Activated gamma-delta T cell treated with Interleukin-2 at 50 U/mL for 16 hours (primary cell): ENCODE measurements around the gene PDIA6.
"Not testable (repeated sequence)": the region's sequence is repeated elsewhere in the genome, so short reads cannot be mapped to it uniquely, and the experiment has no call there.

Source experiments
- DNase-seq: peaks from one replicate; pipeline ENCODE4 v3.0.0-alpha.2; 2020

Gene PDIA6

GRCh38 chr2:10806543-10806942, 6.0 kb downstream of the PDIA6 start:
- DNase-seq: no peak

DNA sequence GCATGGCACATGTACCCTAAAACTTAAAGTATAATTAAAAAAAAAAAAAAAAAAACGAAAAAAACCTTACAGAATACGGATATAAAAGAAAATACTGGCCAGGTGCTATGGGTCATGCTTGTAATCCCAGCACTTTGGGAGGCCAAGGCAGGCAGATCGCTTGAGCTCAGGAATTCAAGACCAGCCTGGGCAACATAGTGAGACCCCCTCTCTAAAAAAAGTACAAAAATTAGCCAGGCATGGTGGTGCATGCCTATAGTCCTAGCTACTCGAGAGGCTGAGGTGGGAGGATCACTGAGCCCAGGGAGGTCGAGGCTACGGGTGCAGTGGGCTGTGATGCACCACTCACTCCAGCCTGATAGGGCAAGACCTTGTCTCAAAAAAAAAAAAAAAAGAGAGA, 6.6 kb downstream of the PDIA6 start:
- not testable (repeated sequence) for DNase-seq

GRCh38 chr2:10802657-10803056, 9.9 kb downstream of the PDIA6 start:
- DNase-seq: no peak

DNA sequence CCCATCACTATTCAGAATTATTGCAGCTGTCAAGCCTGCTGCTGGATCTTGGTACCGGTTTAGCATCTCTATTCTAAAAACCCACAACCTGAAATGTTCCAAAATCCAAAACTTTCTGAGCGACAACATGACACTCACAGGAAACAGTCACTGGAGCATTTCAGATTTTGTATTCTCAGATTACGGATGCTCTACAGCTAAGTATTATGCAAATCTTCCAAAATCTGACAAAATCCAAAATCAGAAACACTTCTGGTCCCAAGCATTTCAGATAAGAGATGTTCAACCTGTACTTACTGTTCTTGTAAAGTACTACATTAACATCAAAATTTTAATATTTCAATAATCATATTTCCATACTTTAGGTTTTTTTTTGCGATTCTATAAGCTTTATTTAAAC, 12.4 kb downstream of the PDIA6 start:
- DNase-seq: no peak

GRCh38 chr2:10798783-10799182, 13.8 kb downstream of the PDIA6 start:
- DNase-seq: no peak

DNA sequence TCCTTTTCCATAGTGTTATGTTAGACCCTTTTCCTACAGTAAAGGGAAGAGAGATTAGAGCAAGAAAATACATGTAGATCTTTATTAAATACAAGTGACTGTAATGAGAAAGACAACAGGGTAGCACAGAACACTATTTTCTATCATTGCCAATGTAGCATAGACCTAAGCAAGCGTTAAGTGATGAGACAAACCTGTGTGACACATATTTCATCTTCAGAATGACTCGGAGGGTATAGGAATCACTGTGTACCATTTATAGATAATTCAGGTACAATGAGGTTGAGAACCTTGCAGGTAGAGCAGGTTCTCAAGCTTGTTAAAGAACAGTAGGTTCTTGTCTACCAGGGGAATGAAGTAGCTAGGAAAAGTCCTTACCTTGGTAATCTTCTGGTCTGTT, 15.9 kb downstream of the PDIA6 start:
- no peak for DNase-seq

- no peak for DNase-seq
These were observed 17.0 kb downstream of the PDIA6 start for GRCh38 chr2:10795508-10796046.

GRCh38 chr2:10794876-10795275, 17.7 kb downstream of the PDIA6 start:
- no peak for DNase-seq

DNA sequence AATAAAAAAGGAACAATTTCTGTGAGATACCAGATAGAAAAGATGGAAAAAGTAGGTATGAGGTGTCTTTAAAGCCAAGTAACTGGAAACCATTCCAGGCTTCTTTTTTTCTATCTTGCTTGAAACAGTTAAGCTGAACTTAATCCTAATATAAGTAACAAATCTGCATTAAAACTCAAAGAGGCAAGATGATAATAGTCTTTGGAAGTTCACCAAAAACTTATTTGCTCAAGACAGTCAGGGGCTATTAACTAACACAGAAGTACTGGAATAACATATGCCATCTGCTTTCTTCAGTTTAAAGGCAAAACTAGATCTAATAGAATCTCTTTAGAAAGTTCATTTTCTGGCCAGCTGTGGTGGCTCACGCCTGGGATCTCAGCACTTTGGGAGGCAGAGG, 18.8 kb downstream of the PDIA6 start:
- no peak for DNase-seq

DNA sequence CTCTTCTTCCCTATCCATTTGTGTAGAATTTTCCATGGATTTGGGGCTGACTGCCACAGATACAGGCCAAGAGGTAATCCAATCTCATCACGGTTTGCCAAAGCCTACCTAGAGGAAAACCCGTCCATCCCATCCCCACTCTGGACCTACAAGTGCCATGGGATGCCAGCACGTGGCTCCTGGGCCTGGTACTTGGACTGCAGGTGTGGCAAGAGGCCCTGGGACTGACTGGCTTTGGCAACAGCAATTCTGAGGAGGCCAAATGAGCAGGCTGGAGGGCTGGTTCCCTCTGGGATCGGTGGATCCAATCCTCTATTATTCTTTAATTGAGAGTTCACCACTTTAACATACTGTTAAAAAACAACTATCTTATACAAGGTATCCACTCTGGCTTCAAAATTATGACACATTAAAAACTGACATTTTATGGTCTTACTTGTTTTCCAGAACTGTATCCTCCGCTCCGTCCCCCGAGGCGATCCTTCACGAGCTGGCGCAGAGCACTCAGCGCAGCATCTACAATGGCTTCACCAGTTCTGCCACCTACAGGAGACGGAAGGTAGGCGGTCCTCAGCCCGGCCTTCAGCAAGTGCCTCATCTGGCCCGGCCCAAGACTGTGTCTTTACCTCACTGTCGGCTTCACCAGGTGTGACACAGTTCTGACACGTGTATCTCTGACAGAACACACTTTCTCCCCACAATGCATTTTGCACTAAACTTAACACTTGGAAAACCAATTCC, 19.8 kb downstream of the PDIA6 start:
- no peak for DNase-seq

DNA sequence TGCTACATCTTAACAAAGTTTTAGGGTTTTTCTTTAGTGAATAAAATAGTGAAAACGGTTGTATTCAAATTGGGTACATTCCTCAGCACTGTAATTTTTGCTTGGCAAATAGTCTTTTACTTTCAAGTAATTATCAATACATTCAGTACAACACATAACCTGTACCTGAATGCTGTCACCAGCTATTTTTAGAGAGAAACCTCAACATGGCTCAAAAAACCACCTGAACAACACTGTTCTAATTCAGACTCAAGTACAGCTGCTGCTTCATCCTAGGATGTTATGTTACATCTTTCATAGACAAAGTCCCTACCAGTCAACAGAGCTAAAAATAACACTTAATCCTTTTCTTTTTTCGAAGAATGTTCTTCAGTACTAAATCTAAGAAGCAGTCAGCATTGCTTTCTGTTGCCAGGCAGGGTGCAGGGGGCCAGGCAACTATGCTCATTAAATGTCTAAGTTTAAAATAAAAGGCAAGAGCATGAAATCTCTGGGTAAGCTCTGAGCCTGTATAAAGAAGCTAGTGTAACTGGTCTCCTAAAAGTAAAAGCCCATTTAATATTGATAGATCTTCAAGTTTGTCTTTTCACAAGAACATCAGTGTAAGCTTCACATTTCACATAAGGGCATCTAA, 20.5 kb downstream of the PDIA6 start:
- no peak for DNase-seq

- no peak for DNase-seq
These were observed 22.2 kb downstream of the PDIA6 start for GRCh38 chr2:10790228-10790973.

GRCh38 chr2:10788855-10789254, 23.7 kb downstream of the PDIA6 start:
- DNase-seq: no peak

GRCh38 chr2:10787176-10787968, 25.2 kb downstream of the PDIA6 start:
- DNase-seq: no peak

GRCh38 chr2:10786240-10786982, 26.2 kb downstream of the PDIA6 start:
- DNase-seq: no peak

- DNase-seq: no peak
These were observed 27.3 kb downstream of the PDIA6 start for GRCh38 chr2:10785260-10785659.

- DNase-seq: no peak
These were observed 27.9 kb downstream of the PDIA6 start for GRCh38 chr2:10784719-10785118.

GRCh38 chr2:10783421-10783820, 29.2 kb downstream of the PDIA6 start:
- no peak for DNase-seq

- DNase-seq: no peak
These were observed 30.8 kb downstream of the PDIA6 start for GRCh38 chr2:10781746-10782145.

- not testable (repeated sequence) for DNase-seq
These were observed 31.8 kb downstream of the PDIA6 start for GRCh38 chr2:10780821-10781220.

GRCh38 chr2:10780491-10780820, 32.1 kb downstream of the PDIA6 start:
- no peak for DNase-seq

DNA sequence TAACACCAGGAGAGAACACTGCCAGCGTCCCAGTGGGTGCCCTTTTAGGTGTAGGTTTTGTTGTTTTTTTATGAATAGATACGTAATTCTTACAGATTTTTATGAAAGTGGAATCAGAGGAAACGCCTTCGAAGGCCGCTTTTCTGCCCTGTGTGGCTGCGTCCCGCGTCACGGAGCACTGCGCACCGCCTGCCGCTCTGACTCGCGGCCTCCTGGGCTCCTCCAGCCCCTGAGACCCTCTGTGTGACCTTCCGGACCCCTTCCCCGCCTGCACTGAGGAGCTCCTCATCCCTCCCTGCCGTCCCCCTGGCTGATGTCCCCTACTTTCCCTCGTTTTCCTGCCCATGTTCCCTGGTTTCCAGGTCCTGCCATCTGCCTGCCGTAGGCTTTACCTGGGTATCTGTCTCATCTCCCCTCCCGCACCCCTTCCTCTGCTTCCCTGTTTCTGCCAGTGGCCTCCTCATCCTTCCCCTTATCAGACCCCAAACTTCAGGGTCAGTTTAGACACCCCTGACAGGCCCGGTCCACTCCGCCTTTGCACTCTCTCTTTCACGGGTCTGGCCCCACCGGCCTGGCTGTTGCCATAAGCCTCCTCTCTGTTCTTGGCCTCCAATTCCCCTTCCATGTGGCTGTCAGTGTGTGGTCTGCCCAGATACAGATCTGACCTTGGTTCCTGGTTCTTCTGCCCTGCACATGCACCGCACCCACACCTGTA, 32.7 kb downstream of the PDIA6 start:
- no peak for DNase-seq
